ENCODE results near the gene CAMK1D.

GRCh38 chr10:12876266-12876665, 526.9 kb downstream of the CAMK1D start:
- TF ChIP-seq CTCF (IDR thresholded peaks at IDR 0.05) (no peak), POLR2A (IDR thresholded peaks at IDR 0.05) (no peak)

Measured in testis (tissue), 2 donors.